Medulla oblongata (tissue), 1 donor: Measurements from ENCODE around the gene ERI3.
A peak's percentile ranks its signal among the peaks of the same experiment; 100 is the strongest.
"Not testable (repeated sequence)": the region's sequence is repeated elsewhere in the genome, so short reads cannot be mapped to it uniquely, and the experiment has no call there.

ENCODE experiments used
- DNase-seq: peaks from one replicate; pipeline ENCODE4 v3.0.0-alpha.2; 2015; ENCODE audit errors: extremely low spot score

ERI3 gene

GRCh38 chr1:44212355-44213221 lies 142.5 kb downstream of the ERI3 start:
- no peak for DNase-seq

- DNase-seq: no peak
These were observed 144.5 kb downstream of the ERI3 start for GRCh38 chr1:44210595-44210994.

GRCh38 chr1:44208226-44208625 lies 146.8 kb downstream of the ERI3 start:
- DNase-seq: peak; percentile 9

- DNase-seq: not testable (repeated sequence)
These were observed 148.5 kb downstream of the ERI3 start for GRCh38 chr1:44206545-44206944.

DNA sequence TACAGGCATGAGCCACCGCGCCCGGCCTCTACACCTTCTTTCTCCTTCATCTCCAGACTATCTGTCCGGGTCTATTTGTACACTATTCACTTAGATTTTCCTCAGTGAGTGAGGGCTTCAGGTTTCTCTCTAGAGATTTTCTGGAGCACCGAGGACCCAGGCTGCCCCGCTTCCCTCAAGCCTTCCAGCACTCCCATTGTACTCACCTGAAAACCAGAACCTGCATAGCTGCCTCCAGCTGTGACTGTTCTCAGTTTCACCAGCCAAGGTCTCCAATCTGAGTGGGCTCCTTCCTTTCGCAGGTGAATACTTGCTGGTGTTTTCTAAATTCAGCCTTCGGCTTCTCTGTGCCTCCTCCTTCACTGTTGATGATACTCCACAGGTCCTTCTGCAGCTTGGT lies 154.7 kb downstream of the ERI3 start:
- DNase-seq: no peak

- DNase-seq: no peak
These were observed 180.4 kb downstream of the ERI3 start for GRCh38 chr1:44174630-44175029.
